Measurements from ENCODE around the gene IL15. TPM values are rescaled to one million over a fixed set of nuclear protein-coding genes. Genes with fewer than 3 reads are reported as not detected.

The IL15 gene
- total and polyA plus RNA-seq, 2 experiments from 2014 or later: 5.8 to 7.6 TPM

GRCh38 chr4:141636771-141637460 is 533 bp downstream of the IL15 start:
- 1 to 2% methylated on average over 41 of the region's 41 CpGs for WGBS, 2 experiments (ENCODE audit: low coverage in 1 of 2, low lambda C conversion rate in 2 of 2, missing lambda C conversion rate in 2 of 2)
- Histone ChIP-seq H3F3A (ENCODE audit: insufficient read depth) (no peaks in the 10 kb centered on the region), H3K36me3 (ENCODE audit: low read depth) (no peaks in the 10 kb centered on the region), H4K20me1 (ENCODE audit: insufficient read depth) (no peaks in the 10 kb centered on the region), H2AFZ (peak overlapping the region; percentile 96), H3K9ac (peak overlapping the region; percentile 86), H3K4me2 (ENCODE audit: unreplicated experiment) (peak overlapping the region; percentile 94), H3K4me3 (peak overlapping the region; percentile 96), H3K79me2 (ENCODE audit: insufficient read depth) (peaks cover 41% of the 10 kb centered on the region), H3K27ac (peak overlapping the region; percentile 62), H3K4me1 (ENCODE audit: insufficient read depth) (peaks cover 9% of the 10 kb centered on the region; the same call in 1 of the 2 replicates), H3K9me2 (ENCODE audit: insufficient read depth) (no peaks in the 10 kb centered on the region), H3K27me3 (replicated peaks; ENCODE audit: insufficient read depth) (no peaks in the 10 kb centered on the region), H3K9me3 (ENCODE audit: low read depth) (no peaks in the 10 kb centered on the region)
- peak; percentile 84 for DNase-seq
- TF ChIP-seq EZH2phosphoT487 (IDR thresholded peaks at IDR 0.05; ENCODE audit: insufficient read depth, low read depth) (no peak), EZH2 (IDR thresholded peaks at IDR 0.05; ENCODE audit: insufficient read depth, poor library complexity, severe bottlenecking) (no peak)
- in situ Hi-C loops (cut with MboI): no loop called here

- Histone ChIP-seq H3F3A (ENCODE audit: insufficient read depth) (peaks cover 2% of the 10 kb centered on the region), H3K27ac (peak overlapping the region; percentile 62; the same call in 1 of the 2 replicates), H4K20me1 (ENCODE audit: insufficient read depth) (no peaks in the 10 kb centered on the region), H2AFZ (peak overlapping the region; percentile 96), H3K4me3 (peak overlapping the region; percentile 96), H3K36me3 (ENCODE audit: low read depth) (no peaks in the 10 kb centered on the region), H3K9me3 (ENCODE audit: low read depth) (no peaks in the 10 kb centered on the region), H3K4me1 (ENCODE audit: insufficient read depth) (peaks cover 11% of the 10 kb centered on the region), H3K27me3 (replicated peaks; ENCODE audit: insufficient read depth) (no peaks in the 10 kb centered on the region), H3K4me2 (ENCODE audit: unreplicated experiment) (peak overlapping the region; percentile 94), H3K9ac (peak overlapping the region; percentile 86), H3K79me2 (ENCODE audit: insufficient read depth) (peaks cover 48% of the 10 kb centered on the region), H3K9me2 (ENCODE audit: insufficient read depth) (no peaks in the 10 kb centered on the region)
- in situ Hi-C loops (cut with MboI): no loop called here
- WGBS, 2 experiments (ENCODE audit: low coverage in 1 of 2, low lambda C conversion rate in 2 of 2, missing lambda C conversion rate in 2 of 2): 10 to 16% methylated on average over 2 of the region's 2 CpGs
- peak; percentile 45 for DNase-seq
- no peak for TF ChIP-seq EZH2 (IDR thresholded peaks at IDR 0.05; ENCODE audit: insufficient read depth, poor library complexity, severe bottlenecking)
- TF ChIP-seq EZH2phosphoT487 (IDR thresholded peaks at IDR 0.05; ENCODE audit: insufficient read depth, low read depth): no peak
Observed at GRCh38 chr4:141637565-141637964, 1.2 kb downstream of the IL15 start.

- H3K9me2 ChIP-seq (ENCODE audit: insufficient read depth): no peaks in the 10 kb centered on the region
- DNase-seq: peak; percentile 33
- H3K4me1 ChIP-seq (ENCODE audit: insufficient read depth): peaks cover 17% of the 10 kb centered on the region
- 23 to 38% methylated on average over 2 of the region's 2 CpGs for WGBS, 2 experiments (ENCODE audit: low coverage in 1 of 2, low lambda C conversion rate in 2 of 2, missing lambda C conversion rate in 2 of 2)
- H3K9ac ChIP-seq: peak overlapping the region; percentile 86; the same call in 1 of the 2 replicates
- H4K20me1 ChIP-seq (ENCODE audit: insufficient read depth): no peaks in the 10 kb centered on the region
- no peaks in the 10 kb centered on the region for H3K27me3 ChIP-seq (replicated peaks; ENCODE audit: insufficient read depth)
- peak overlapping the region; percentile 96 for H2AFZ ChIP-seq
- peak overlapping the region; percentile 96 for H3K4me3 ChIP-seq
- H3K4me2 ChIP-seq (ENCODE audit: unreplicated experiment): peak overlapping the region; percentile 94
- in situ Hi-C loops (cut with MboI): no loop called here
- H3K36me3 ChIP-seq (ENCODE audit: low read depth): no peaks in the 10 kb centered on the region
- H3K79me2 ChIP-seq (ENCODE audit: insufficient read depth): peaks cover 49% of the 10 kb centered on the region
- H3F3A ChIP-seq (ENCODE audit: insufficient read depth): peaks cover 9% of the 10 kb centered on the region
- H3K9me3 ChIP-seq (ENCODE audit: low read depth): no peaks in the 10 kb centered on the region
- TF ChIP-seq EZH2phosphoT487 (IDR thresholded peaks at IDR 0.05; ENCODE audit: insufficient read depth, low read depth): no peak
- TF ChIP-seq EZH2 (IDR thresholded peaks at IDR 0.05; ENCODE audit: insufficient read depth, poor library complexity, severe bottlenecking): no peak
- H3K27ac ChIP-seq: no peak overlapping the region
Observed at GRCh38 chr4:141638230-141638629, 1.8 kb downstream of the IL15 start.

GRCh38 chr4:141640696-141641095 is 4.3 kb downstream of the IL15 start:
- no peaks in the 10 kb centered on the region for H3K9me3 ChIP-seq (ENCODE audit: low read depth)
- no peak overlapping the region for H3K9ac ChIP-seq
- H4K20me1 ChIP-seq (ENCODE audit: insufficient read depth): no peaks in the 10 kb centered on the region
- TF ChIP-seq EZH2 (IDR thresholded peaks at IDR 0.05; ENCODE audit: insufficient read depth, poor library complexity, severe bottlenecking): no peak
- TF ChIP-seq EZH2phosphoT487 (IDR thresholded peaks at IDR 0.05; ENCODE audit: insufficient read depth, low read depth): no peak
- H3F3A ChIP-seq (ENCODE audit: insufficient read depth): peaks cover 32% of the 10 kb centered on the region
- no peak overlapping the region for H3K4me2 ChIP-seq (ENCODE audit: unreplicated experiment)
- no peaks in the 10 kb centered on the region for H3K36me3 ChIP-seq (ENCODE audit: low read depth)
- H3K4me1 ChIP-seq (ENCODE audit: insufficient read depth): peaks cover 41% of the 10 kb centered on the region
- no peak overlapping the region for H3K27ac ChIP-seq
- DNase-seq: no peak
- in situ Hi-C loops (cut with MboI): no loop called here
- no peak overlapping the region for H3K4me3 ChIP-seq
- WGBS, 2 experiments (ENCODE audit: low coverage in 1 of 2, low lambda C conversion rate in 2 of 2, missing lambda C conversion rate in 2 of 2): 69 to 78% methylated on average over 3 of the region's 3 CpGs
- no peaks in the 10 kb centered on the region for H3K9me2 ChIP-seq (ENCODE audit: insufficient read depth)
- peaks cover 65% of the 10 kb centered on the region for H3K79me2 ChIP-seq (ENCODE audit: insufficient read depth)
- H2AFZ ChIP-seq: no peak overlapping the region
- H3K27me3 ChIP-seq (replicated peaks; ENCODE audit: insufficient read depth): no peaks in the 10 kb centered on the region

Measured in GM23248 (cell line).